LHCN-M2 (cell line): Measurements from ENCODE around the gene CPEB1. TPM values are rescaled to one million over a fixed set of nuclear protein-coding genes. Genes with fewer than 3 reads are reported as not detected.
A peak's percentile ranks its signal among the peaks of the same experiment; 100 is the strongest.
"Not testable (repeated sequence)": the region's sequence is repeated elsewhere in the genome, so short reads cannot be mapped to it uniquely, and the experiment has no call there.

Source experiments
- DNase-seq: peaks from one replicate; pipeline ENCODE4 v3.0.0-alpha.2; 2012; ENCODE audit warnings: low read depth
- total RNA-seq: library from RNA; depleted of rRNA; stranded (reverse); fragments of >200 nt; gene quantifications from 2 replicates; pipeline ENCODE4 v1.2.3, GENCODE V29; 2014

The CPEB1 gene
- total RNA-seq, 1 experiment from 2014 or later = 6.0 TPM

DNA sequence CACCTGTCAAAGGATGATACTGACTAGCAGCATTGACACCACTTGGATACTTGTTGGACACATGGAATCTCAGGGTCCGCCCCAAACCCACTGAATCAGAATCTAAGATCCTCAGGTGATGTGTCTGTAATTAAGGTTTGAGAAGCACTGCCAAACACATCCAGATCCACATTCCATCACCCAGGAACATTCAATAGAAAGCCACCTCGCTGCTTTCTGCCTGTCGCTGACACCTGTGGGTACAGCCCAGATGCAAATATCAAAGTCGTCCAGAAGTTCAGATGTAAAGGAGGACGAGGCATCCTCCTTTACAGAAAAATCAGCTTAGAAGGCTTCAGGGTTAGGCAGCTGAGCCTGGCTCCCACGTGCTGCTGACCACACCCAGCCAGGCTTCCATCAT is 101.7 kb downstream of the CPEB1 start:
- DNase-seq = no peak

DNA sequence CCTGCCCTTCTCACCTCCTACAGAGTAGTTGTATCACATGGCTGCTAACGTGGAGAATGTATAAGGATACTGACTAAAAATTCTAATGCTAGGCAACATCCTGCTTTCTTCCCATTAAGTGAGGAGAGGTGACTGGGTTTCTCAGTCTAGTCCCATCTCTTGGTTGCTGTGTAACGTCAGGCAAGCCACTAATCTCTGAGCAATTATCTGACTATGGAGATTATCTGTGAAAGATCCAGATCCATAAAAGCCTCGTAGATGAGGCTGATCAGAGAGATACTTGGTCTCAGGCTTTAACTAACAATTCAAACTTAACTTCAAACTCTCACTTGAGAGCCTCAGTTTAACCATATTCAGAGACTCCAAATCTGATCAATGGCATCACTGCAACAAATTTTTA is 102.2 kb downstream of the CPEB1 start:
- no peak for DNase-seq

DNA sequence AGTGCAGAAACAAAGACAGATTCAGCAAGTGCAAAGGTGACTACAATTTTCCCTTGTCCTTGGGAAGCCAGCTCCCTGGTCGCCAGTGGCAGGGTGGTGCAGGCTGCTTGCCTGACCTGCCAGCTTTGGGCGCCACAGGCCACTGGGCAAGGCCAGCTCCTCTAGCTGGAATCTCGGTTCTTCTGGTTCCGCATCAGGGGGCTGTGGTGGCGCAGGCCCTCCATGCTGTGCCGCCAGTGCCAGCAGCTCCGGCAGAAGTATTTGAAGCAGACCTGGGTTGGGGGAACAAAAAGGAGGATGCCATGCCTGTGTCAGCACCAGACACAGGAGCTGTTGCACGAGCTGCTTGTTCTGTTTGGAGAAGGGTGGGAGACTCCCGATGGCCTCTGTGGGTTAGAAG is 102.7 kb downstream of the CPEB1 start:
- DNase-seq = no peak

DNA sequence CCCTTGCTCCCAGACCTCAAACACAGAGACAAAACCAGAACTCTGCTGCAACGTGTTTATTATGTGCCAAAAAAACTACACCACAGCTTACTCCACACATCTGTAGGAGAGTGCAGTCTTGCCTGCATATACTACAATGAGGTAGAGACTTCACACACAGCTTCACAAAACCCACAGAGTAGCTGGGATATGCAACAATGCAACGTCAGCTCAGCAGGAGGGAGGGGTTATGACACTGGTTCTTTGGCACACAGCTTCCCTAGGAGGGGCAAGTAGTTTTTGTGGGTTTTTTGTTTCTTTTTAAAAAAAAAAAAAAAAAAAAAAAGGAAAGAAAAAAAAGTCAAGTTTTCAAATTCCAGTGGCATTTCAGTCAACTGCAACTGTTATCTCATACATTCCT is 104.0 kb downstream of the CPEB1 start:
- DNase-seq = peak; percentile 50

DNA sequence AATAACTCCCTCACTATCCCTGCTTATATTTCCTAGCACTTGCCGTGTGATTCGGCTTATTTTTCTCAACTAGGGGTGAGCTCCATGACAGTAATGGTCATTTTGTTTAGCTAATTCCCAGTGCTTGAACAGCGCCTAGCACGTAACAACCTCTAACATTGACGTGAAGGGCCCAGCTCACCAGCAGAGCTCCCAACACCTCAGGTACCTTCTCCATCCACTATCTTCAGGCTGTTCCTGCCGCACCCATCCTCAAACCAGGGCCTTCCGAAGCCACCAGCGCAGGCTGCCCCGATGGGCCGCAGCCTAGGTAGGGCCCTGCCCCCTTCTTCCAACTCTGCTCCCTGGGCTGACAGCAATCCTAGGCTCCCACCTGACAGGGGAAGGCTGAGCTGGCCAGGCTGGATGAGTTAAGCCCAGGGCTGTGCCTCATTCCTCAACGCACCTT is 106.2 kb downstream of the CPEB1 start:
- no peak for DNase-seq

DNA sequence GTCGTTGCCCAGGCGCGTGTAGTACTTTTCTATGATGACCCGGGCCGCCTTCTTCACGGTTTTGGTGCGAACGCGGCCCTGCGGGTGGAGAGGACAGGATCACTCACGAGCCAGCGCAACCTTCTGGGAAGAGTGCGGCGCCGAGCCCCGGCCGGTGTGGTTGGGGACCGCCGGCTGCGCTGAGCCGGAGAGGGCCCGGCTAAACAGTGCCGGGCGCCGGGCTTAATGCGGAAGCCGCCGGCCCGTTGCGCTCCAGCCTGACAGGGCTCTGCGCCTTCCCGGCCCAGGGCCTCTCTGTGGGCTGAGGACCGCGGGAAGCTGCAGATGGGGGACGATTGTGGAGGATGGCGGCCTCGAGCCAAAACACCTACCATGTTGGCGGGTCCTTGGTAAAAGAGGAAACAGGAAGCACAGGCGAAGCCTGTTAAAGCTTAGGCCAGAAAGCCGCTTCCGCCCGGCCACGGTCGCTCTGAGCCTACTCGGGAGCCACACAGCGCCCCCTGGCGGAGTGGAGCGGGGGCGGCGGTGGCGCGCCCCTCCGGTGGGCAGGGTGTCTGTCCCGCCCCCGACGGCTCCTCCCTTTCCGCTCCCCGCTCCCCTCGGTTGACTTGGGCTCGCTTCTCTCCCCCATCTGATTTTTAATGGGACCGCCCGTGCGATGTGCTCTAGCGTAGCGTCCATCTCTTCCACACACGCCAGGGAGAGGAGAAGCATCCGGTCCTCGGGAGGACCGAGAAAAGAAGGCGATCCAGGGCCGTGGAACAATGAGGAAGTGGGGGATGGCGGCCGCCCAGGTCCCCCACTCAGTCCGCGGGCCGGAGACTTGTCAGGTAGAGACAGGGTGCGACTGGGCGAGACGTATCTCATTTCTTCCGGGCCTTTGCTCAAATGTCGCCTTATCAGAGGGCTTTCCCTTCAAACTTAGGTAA is 106.8 kb downstream of the CPEB1 start, which contains the start of gene RPS17:
TSS of gene RPS17 (minus strand) at position 403 of the 929 bp plus-strand sequence. CDS start at position 374, 29 bp downstream.
- DNase-seq = peak; percentile 95

- DNase-seq = no peak
Measured at GRCh38 chr15:82539691-82540054, 107.5 kb downstream of the CPEB1 start.

DNA sequence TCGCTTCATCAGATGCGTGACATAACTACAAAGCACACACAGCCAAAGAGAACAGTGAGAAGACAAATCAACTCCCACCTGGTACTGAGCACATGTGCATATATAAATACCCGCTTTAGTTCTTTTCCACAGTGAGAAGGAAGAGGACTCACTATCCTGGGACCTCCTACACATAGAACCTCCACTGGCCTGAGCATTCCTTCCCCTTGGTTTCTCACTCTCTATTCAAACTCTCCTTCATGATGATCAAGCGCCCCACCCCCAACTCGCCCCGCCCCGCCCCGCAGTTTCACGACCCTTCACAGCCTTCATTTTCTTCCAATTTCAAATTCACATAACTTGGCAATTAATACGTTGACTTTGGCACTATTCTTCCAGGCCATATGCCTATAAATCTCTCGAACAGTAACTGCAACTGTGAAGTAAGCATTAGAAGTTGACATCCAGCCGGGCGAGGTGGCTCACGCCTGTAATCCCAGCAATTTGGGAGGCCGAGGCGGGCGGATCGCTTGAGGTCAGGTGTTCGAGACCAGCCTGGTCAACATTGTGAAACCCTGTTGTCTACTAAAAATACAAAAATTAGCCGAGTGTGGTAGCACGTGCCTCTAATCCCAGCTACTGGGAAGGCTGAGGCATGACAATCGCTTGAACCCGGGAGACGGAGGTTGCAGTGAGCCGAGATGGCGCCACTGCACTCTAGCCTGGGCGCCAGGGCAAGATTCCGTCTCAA is 108.0 kb downstream of the CPEB1 start:
- peak; percentile 18 for DNase-seq

- DNase-seq = no peak
Measured at GRCh38 chr15:82537351-82537908, 109.7 kb downstream of the CPEB1 start.

- no peak for DNase-seq
Measured at GRCh38 chr15:82536409-82537350, 110.5 kb downstream of the CPEB1 start.

- peak; percentile 20 for DNase-seq
Measured at GRCh38 chr15:82535566-82536408, 111.4 kb downstream of the CPEB1 start.

DNA sequence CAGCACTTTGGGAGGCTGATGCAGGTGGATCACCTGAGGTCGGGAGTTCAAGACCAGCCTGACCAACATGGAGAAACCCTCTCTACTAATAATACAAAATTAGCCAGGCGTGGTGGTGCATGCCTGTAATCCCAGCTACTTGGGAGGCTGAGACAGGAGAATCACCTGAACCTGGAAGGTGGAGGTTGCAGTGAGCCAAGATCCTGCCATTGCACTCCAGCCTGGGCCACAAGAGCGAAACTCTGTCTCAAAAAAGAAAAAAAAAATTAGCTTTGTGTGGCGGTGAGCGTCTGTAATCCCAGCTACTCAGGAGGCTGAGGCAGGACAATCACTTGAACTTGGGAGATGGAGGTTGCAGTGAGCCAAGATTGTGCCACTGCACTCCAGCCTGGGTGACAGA is 112.0 kb downstream of the CPEB1 start:
- not testable (repeated sequence) for DNase-seq

DNA sequence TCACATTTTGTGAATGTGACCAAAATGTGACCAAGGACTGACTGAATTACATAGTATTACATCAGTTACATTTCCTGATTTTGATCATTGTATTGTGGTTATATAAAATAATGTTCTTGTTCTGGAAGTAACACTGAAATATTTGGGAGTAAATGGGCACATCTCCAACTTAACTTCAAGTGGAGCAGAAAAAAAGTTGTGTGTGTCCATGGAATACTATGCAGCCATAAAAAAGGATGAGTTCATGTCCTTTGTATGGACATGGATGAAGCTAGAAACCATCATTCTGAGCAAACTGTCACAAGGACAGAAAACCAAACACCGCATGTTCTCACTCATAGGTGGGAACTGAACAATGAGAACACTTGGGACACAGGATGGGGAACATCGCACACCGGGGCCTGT is 112.7 kb downstream of the CPEB1 start:
- not testable (repeated sequence) for DNase-seq

DNA sequence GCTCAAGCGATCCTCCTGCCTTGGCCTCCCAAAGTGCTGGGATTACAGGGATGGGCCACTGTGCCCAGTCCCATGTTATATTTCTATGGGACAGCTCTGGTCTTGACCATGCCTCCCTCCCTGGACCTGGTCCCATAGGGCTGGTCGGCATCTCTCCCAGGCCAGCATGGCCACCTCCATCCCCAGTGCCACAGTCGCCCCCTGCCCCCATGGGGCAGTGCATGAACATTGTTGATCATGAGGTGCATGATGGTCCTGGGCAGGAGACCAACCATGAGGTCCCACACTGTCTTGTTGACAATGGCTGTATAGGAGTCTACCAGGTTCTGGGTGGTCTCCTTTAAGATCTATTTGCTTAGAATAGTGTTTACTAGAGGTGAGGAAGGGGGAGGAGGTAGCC is 113.4 kb downstream of the CPEB1 start:
- DNase-seq = no peak

DNA sequence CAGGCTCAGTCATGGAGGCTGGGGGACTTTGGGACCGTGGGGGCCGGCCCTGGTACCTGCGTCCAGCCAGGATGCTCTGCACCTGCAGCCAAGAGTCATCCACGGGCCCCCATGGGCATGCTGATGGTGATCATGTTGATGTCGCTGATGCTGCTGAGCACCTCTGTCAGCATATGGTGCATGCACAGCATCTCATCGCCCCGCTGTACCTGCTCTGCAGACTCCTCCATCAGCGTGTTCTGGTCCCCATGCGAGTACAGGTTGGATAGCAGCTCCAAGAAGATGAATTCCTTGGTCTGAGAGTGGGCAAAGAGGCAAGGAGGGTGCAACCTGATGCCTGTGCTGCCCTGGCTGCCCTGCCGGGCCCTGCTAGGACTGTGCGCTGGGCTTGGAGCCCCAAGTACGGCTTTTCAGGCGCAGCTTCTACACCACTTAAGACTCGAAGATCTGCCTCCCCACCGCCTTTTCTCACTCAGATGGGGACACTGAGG is 114.1 kb downstream of the CPEB1 start:
- DNase-seq = no peak

GRCh38 chr15:82532383-82532990 is 114.7 kb downstream of the CPEB1 start:
- DNase-seq = no peak

- no peak for DNase-seq
Measured at GRCh38 chr15:82531496-82532382, 115.4 kb downstream of the CPEB1 start.

GRCh38 chr15:82530606-82531379 is 116.4 kb downstream of the CPEB1 start:
- DNase-seq = peak; percentile 42
